SH-SY5Y (cell line): Measurements from ENCODE around the gene PIP5K1B.

Experiments
- GATA2 ChIP-seq: IDR thresholded peaks from 2 replicates; pipeline ENCODE4 v1.6.1; 2011; ENCODE audit warnings: mild to moderate bottlenecking, low read depth, low read length
- GATA3 ChIP-seq: IDR thresholded peaks from 2 replicates; pipeline ENCODE4 v1.6.1; 2011; ENCODE audit warnings: low read depth, mild to moderate bottlenecking, low read length, moderate library complexity

GRCh38 chr9:68727636-68728035 is 22.6 kb downstream of the PIP5K1B start:
- no peak for TF ChIP-seq GATA2
- TF ChIP-seq GATA3 = no peak
